ENCODE measurements around the gene DCLK3. TPM values are rescaled to one million over a fixed set of nuclear protein-coding genes. Genes with fewer than 3 reads are reported as not detected.

The DCLK3 gene
- total RNA-seq, 1 experiment from 2014 or later = not detected

- in situ Hi-C loops (cut with HindIII; ENCODE audit: low pct_unique_long_range_greater_than_20kb, low sequenced_read_pairs) (no loop called here), intact Hi-C loops (cut with micrococcal nuclease; ENCODE audit: unreplicated experiment) (no loop called here)
- no peak for ATAC-seq
- Histone ChIP-seq H3K27me3 (ENCODE audit: control insufficient read depth, insufficient read depth, low read length) (no peaks in the 10 kb centered on the region), H3K9me3 (ENCODE audit: control insufficient read depth, insufficient read depth, low read depth, low read length) (no peaks in the 10 kb centered on the region), H3K4me3 (ENCODE audit: low read depth in 2 of 2, low read length in 2 of 2) (no peak overlapping the region), H3K4me1 (ENCODE audit: control insufficient read depth, insufficient read depth, low read length) (no peaks in the 10 kb centered on the region), H3K36me3 (ENCODE audit: control insufficient read depth, insufficient read depth, low read length) (no peaks in the 10 kb centered on the region), H3K27ac (ENCODE audit: low read length) (no peak overlapping the region)
- no peak for TF ChIP-seq POLR2AphosphoS5 (IDR thresholded peaks at IDR 0.05; ENCODE audit: low read depth, low read length)
- no peak for TF ChIP-seq SIN3A (IDR thresholded peaks at IDR 0.05; ENCODE audit: borderline replicate concordance, insufficient read depth, low read depth, low read length)
- TF ChIP-seq CTCF (IDR thresholded peaks at IDR 0.05) = no peak
- TF ChIP-seq TCF7L2 (IDR thresholded peaks at IDR 0.05; ENCODE audit: low read depth, low read length) = no peak
- TF ChIP-seq REST (IDR thresholded peaks at IDR 0.05; ENCODE audit: insufficient read depth in 1 of 2, low read depth in 2 of 2, low read length in 1 of 2) = no peak
- ChIA-PET CTCF (interaction anchor here (0.6 kb wide), 1 partner anchor 19 kb away, joined by 3 read pairs; no protein-coding TSS in a partner anchor), POLR2A (no interaction called here)
- no TSS peak for BruUV-seq (replicated peaks)
- no peak for DNase-seq (ENCODE audit: low read depth, low spot score)
These were observed 54.5 kb downstream of the DCLK3 start for GRCh38 chr3:36709826-36710365.

- DNase-seq (ENCODE audit: low read depth, low spot score) (no peak), ATAC-seq (no peak)
- Histone ChIP-seq H3K4me3 (ENCODE audit: low read depth in 2 of 2, low read length in 2 of 2) (no peak overlapping the region), H3K36me3 (ENCODE audit: control insufficient read depth, insufficient read depth, low read length) (no peaks in the 10 kb centered on the region), H3K9me3 (ENCODE audit: control insufficient read depth, insufficient read depth, low read depth, low read length) (no peaks in the 10 kb centered on the region), H3K27ac (ENCODE audit: low read length) (no peak overlapping the region), H3K4me1 (ENCODE audit: control insufficient read depth, insufficient read depth, low read length) (no peaks in the 10 kb centered on the region), H3K27me3 (ENCODE audit: control insufficient read depth, insufficient read depth, low read length) (no peaks in the 10 kb centered on the region)
- intact Hi-C loops (cut with micrococcal nuclease; ENCODE audit: unreplicated experiment) (no loop called here), in situ Hi-C loops (cut with HindIII; ENCODE audit: low pct_unique_long_range_greater_than_20kb, low sequenced_read_pairs) (no loop called here)
- CTCF ChIA-PET = interaction anchor here (0.6 kb wide), 1 partner anchor 337 kb away, joined by 3 read pairs; no protein-coding TSS in a partner anchor
- TF ChIP-seq CTCF (IDR thresholded peaks at IDR 0.05) = no peak
- TF ChIP-seq POLR2AphosphoS5 (IDR thresholded peaks at IDR 0.05; ENCODE audit: low read depth, low read length) = no peak
- no peak for TF ChIP-seq REST (IDR thresholded peaks at IDR 0.05; ENCODE audit: insufficient read depth in 1 of 2, low read depth in 2 of 2, low read length in 1 of 2)
- no peak for TF ChIP-seq TCF7L2 (IDR thresholded peaks at IDR 0.05; ENCODE audit: low read depth, low read length)
- no peak for TF ChIP-seq SIN3A (IDR thresholded peaks at IDR 0.05; ENCODE audit: borderline replicate concordance, insufficient read depth, low read depth, low read length)
- POLR2A ChIA-PET = no interaction called here
- BruUV-seq (replicated peaks) = no TSS peak
These were observed 55.1 kb downstream of the DCLK3 start for GRCh38 chr3:36709281-36709680.
